HG02610 (cell line): Measurements from ENCODE around the gene NUAK1.

ENCODE experiments used
- ATAC-seq: cut with Tn5 transposase; IDR thresholded peaks from one replicate; pipeline ENCODE4 v1.9.1; 2021; ENCODE audit warnings: mild to moderate bottlenecking, moderate library complexity; ENCODE audit not compliant: unreplicated experiment

Gene NUAK1

GRCh38 chr12:106113042-106113441 is 25.7 kb downstream of the NUAK1 start:
- ATAC-seq: no peak

DNA sequence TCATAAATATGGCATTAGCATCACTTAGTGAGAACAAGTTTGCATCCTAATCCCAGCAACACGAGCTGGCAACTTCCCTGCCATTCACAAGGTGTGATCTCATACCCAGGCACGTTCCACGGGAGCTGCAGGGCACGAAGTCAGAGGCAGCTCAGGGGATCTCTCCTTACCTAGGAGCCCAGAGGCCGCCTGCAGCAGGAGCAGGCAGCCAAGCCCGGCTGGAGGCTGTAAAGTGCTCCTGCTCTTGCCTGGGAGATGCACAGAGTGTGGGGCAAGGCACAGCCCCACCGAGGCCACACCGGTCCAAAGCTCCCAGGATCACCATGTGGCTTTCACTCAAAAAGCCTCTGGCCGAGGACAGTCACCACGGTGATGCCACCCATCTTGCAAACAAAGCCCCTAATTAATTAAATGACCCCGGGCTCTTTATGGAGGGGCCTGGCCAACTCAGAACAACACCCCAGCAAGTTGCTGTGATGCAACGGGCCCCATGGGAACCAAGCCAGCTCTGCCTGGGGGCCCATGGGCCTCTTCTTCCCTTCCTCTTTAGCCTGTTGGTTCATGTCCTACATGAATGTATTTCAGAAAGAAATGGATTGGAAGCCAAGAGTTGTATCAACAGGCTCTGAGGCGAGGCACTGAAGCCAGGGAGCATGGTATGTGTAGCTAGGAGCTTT is 26.5 kb downstream of the NUAK1 start:
- no peak for ATAC-seq

GRCh38 chr12:106110626-106111300 is 28.0 kb downstream of the NUAK1 start:
- ATAC-seq: no peak

- no peak for ATAC-seq
Measured at GRCh38 chr12:106109168-106109910, 29.4 kb downstream of the NUAK1 start.

- ATAC-seq: no peak
Measured at GRCh38 chr12:106108185-106108835, 30.4 kb downstream of the NUAK1 start.

DNA sequence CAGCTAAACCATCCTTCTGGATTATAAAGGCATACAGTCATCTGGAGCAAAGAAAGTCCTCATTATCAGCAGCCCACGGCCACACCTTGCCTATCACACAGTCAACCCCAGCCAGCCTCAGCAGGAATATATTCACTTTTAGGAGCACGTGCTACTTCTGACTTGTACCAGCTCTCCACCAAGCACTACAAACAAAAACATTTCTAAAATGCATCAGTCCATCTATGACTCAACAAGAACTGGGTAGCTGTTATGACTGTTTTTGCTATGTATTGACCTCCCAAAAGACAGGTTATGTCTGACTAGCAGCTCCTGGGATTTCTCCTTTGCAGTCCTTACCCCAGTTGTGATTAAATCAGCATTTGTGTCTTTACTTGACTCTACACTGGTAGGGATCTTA is 31.2 kb downstream of the NUAK1 start:
- ATAC-seq: no peak

DNA sequence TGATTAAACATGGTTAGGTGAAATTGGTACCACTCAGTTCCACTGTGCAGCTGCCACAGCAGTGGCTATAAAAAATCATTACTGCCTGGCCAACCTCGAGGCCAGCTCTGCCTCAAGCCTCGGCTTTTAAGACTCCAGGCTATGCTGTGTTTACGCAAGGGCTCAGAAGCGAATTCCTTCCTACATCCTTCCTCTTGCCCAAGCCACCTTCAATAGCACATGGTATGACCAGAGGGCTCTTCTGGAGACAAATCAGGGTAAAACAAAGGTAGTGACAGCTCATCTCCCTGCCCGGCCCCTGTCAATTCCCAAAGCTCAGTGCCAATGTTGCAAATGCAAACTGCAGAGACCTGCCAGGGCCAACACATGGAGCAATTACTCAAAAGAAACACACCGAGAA is 31.9 kb downstream of the NUAK1 start:
- ATAC-seq: no peak

DNA sequence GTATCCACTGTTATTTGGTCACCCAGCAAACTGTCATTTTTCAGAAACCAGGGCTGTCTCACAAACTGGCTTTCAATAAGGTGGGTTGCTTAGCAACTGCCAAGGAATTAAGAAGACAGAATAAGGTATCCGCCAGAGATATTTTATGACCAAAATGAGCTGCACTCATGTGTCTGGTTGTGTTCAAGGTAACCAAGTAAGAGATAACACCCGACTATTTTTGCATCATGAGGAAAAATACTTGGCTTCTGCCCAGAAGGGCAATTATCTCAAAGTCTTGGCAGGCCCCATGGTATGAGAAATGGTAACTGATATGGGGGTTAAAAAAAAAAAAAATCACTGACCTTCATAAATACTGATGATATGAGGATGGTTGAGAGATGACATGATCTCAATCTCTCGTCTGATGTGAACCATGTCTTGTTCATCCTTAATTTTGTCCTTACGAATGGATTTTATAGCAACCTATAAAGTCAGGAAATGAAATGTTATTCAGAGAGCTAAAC is 32.6 kb downstream of the NUAK1 start:
- no peak for ATAC-seq

GRCh38 chr12:106101803-106102202 is 37.0 kb downstream of the NUAK1 start:
- no peak for ATAC-seq

- no peak for ATAC-seq
Measured at GRCh38 chr12:106098691-106099200, 40.0 kb downstream of the NUAK1 start.

DNA sequence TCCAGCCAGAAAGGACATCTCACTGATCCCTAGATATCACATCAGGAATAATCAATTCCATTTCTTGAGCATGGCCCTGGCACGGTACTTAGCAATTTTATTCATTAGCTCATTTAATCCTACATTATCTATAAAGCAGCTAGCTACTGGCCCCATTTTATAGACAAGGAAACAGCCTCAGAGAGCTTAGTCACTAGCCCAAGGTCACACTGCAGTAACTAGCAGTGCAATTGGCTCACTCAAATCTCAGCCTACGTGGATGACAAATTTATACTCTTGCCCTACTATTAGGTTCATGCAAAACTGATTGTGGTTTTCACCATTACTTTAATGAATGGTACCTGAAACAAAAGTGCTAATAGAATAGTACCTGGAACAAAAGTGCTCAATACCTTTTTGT is 41.7 kb downstream of the NUAK1 start:
- no peak for ATAC-seq

DNA sequence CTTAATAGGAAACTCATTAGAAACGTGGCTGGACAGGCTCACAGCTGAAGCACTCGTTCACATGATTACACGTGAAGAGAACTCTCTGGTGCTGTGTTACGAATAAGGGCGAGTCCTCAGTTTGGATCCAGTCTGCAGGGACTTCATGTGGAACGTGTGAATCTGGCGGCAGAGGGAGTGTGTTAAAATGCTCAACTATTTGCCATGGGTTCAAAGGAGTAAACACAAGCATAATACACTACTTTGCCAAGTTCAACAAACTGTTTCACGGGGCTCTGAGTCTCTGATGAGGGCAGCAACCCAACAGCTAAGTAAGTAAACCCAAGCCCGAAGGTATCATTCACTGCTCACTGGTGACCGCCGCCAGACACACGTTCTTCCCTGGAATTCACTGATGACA is 42.4 kb downstream of the NUAK1 start:
- ATAC-seq: no peak

GRCh38 chr12:106094304-106094703 is 44.5 kb downstream of the NUAK1 start:
- ATAC-seq: no peak

GRCh38 chr12:106093246-106093645 is 45.5 kb downstream of the NUAK1 start:
- ATAC-seq: no peak

- ATAC-seq: no peak
Measured at GRCh38 chr12:106091446-106091820, 47.3 kb downstream of the NUAK1 start.

- no peak for ATAC-seq
Measured at GRCh38 chr12:106090591-106091445, 47.9 kb downstream of the NUAK1 start.

DNA sequence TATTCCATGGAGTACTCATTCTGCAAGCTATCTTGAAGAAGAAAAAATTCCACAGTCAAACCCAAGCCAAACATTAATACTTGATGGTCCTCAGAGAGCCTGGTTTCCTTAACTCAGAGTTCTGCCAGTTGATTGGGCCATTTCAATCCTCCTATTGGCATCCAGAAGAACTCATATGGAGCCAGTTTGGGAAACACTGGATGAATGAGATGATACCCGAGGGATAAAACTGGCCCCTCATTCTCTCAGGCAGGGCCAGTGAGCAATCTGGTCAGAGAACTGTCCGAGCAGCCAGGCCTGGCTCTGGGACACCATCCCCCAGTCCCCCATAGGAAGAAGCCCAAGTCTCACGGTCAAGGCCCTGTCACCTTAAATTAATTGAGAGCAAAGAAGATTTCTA is 48.8 kb downstream of the NUAK1 start:
- ATAC-seq: no peak

DNA sequence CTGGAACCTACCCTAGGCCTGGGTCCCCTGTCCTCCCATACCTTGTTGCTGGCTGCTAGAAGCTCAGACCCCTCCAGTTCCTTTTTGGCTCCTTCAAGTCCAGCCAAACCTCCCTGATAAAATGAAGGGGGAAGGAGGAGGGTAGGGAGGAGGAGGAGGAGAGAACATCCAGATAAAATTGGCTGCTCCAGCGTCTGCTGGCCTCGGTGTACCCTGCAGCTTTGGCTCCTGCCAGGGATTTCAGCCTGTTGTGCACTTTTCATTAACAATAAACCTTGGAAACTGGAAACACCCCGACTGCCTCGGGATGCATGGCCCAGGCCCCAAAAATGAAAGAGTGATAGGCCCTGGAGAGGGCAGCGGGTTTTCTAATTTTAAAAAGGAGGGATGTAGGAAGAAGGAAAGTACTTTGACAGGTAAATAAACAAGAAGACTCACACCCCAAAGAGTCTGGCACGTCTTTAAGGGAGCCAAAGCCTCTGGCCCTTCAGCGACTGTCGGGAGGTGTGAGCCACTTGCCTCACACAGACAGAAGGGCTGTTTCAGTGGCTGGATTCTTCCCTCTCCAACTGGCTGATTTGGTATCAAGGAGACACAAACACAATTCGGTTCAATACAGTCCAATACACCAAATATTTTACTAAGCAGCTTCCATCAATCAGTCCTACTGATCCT is 49.8 kb downstream of the NUAK1 start:
- no peak for ATAC-seq

- ATAC-seq: no peak
Measured at GRCh38 chr12:106088246-106088808, 50.4 kb downstream of the NUAK1 start.
